HG03066 (cell line): Measurements from ENCODE around the gene REM1.

Source experiments
- ATAC-seq: cut with Tn5 transposase; IDR thresholded peaks from one replicate; pipeline ENCODE4 v1.9.1; 2021; ENCODE audit warnings: low read depth; ENCODE audit not compliant: unreplicated experiment

Gene REM1

DNA sequence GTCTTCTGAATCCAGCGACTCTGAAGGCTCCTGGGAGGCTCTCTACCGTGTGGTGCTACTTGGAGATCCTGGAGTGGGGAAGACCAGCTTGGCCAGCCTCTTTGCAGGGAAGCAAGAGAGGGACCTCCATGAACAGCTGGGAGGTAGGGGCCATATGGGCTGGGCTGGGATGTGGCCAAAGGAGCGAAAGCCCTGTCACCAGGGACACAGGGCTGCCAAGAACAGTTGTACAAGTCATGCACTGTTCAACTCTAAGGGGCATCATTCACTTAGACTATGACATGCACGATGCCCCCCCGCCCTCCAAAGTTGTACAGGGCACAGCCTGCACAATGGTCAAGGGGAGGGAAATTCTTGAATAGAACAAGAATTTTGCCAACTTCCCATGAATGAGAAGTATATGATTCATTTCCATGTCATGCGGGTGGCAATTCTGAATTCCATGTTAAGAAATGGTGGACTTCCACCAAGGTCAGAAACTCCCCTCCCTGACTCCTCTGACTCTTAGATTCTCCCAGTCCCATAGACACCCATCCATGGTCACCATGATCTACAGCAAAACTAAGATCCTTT lies 1.6 kb downstream of the REM1 start:
- no peak for ATAC-seq

DNA sequence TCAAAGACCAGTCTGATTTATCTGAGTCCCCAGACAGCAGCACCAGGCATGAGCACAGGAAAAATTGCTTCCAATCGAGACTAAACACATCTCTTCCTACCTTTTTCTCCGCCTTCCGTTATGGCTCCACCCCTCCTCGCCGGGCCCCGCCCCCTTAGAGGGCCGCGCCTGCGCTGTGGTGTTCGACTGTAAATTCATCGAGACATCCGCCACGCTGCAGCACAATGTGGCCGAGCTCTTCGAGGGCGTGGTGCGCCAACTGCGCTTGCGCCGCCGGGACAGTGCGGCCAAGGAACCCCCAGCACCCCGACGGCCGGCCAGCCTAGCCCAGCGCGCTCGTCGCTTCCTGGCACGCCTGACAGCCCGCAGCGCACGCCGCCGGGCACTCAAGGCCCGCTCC lies 8.9 kb downstream of the REM1 start:
- ATAC-seq: no peak

DNA sequence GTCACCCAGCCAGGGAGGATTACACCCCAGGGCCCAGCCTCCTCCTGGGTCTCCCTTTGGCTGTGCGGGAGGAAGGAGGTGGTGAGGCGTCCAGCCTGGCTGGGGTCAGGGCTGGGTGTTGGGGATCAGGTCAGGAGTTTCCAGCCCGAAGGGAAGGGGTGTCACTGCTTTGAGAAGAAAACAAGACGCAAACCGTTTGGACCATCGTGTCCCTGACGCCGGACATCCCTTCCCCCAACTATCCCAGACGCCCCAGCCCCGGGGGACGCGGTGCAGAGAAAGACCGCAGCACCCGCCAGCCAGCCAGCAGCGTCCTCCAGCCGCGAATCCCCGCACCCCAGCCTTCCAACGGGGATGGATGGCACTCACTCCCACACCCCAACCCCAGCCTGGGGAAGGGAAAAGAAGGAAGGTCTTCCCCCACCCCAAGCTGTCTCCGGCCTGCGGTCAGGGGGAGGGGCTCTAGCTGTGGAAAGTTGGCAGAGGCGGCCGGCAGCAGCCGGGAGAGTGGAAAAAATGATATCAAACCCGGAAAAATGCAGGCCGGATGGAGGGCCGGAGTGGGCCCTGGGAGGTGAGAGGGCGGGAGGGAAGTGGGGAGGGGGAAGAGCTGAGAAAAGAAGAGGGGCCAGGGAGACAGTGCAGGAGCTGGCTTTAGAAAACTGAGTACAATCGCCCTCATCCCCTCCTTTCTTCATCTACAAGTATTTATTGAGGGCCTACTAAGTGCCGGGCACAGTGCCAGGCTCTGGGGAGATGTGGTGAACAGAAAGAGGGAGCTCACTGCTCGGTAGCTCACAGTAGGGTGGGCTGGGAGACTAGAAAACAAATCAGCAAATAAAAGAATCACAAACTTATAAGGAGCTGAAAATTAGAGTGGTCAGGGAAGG lies 10.6 kb downstream of the REM1 start:
- ATAC-seq: no peak

DNA sequence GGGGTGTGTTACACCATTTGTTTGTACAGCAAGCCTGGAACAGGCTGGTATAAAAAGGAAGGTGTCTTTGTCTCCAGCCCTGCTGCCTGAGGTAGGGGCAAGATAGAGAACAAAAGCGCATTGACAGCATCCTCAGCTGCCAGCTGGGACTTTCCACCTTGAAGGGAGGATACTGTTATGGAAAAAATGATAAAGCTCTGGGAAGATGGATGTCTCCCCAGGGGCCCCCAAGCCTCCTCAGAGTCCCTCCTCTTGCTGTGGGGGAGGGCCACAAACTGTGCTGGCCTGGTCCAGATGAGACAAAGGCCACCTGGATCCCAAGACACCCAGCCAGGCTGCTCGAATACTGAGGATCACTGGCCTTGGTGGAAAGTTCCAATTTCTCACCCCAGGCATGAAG lies 13.0 kb downstream of the REM1 start:
- ATAC-seq: no peak

DNA sequence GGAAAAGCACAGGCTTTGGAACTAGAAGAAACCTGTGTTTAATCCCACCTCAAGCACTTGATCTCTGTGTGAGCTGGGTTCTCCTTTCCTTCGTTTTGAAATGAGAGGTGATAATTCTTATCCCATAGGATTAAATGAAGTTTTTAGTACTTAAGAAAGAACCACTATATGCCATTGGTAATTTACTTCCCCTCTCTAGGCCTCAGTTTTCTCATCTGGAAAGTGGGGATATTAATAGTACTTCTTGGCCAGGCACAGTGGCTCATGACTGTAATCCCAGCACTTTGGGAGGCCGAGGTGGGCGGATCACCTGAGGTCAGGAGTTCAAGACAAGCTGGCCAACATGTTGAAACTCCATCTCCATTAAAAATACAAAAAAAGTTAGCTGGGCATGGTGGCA lies 14.1 kb downstream of the REM1 start:
- ATAC-seq: no peak

DNA sequence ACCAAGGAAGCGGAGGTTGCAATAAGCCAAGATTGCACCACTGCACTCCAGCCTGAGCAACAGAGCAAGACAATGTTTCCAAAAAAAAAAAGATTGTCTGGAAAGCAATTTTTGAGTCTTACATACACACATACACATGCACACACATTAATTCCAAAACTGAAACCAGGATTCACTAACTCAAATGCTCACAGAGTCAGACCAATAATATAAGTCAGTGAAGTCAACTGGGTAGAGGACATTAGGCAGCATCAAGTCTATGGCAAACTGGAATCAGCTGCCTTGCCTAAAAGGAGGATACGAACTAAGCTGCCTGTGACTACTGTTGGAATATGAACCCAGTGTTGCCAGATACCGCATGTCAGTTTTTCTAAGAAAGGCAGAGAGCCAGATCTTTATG lies 15.7 kb downstream of the REM1 start:
- no peak for ATAC-seq

DNA sequence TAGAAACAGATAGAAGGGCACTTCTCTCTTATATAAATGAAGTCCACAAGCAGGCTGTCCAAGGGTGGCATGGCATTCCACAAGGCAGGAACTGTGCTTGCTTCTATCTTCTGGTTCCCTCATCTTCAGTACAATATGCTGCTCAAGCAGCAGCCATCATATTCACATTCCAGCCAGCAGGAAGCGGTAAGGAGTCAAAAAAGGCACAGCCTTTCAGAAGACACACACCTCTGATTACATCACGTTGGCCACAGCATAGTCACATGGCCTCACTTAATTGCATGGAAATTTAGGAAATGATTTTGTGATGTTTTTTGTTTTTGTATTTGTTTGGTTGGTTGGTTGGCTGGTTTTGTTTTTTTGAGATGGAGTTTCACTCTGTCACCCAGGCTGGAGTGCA lies 19.0 kb downstream of the REM1 start:
- ATAC-seq: no peak

DNA sequence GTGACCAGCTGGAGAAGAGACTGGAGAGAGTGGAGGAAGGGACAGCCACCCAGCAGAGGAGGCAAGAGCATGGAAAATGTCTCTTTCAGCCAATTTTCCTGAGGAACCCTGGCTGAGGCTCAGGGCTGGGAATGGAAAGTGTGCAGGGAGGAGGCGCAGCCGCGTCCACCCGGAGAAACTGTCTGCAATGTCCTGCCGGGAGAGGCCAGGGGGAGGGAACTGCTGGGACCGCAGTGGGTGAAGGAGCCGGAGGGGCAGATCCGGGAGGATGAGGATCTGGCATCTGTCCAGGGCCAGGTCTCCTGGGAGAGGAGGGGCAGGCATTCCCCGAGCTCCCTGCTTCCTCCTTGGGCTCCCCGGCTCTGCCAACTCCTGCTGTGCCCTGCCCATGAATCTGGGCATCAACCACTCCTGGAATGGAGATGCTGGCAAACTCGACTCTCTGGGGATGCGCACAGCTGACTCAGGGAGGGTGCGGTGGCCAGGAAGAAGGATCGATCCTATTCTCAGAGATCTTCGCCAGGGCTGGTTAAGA lies 21.7 kb downstream of the REM1 start:
- no peak for ATAC-seq

DNA sequence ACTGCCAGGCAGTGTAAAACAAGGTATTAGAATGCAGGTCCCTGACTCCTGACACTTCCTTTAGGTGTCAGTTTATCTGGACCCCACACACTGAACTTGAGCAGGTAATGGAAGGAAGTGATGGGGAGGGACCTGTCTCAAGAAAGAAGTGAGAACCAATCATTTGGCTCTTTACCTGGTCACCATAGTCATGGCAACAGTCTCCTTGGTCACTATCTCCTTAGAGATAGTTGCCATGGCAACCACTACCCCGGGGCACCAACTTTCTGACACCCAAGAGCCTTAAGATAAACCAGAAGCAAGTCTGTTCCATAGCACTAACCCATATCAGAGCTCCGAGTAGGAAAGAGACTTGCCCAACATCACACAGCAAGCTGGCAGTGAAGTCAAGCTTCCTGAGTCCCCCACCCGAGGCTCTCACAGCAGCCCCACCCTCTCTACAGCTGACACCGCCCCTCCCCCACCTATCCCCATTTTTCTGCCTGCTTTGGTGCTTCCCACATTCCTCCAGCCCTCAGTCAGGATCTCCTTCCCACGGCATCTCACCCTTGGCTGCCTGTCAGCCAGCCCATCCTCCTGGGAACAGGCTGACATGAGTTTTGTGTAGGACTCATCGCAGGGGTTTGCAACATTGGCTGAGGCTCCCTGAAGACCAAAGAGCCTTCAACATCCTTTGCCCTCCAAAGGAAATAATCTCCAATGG lies 22.9 kb downstream of the REM1 start:
- no peak for ATAC-seq

DNA sequence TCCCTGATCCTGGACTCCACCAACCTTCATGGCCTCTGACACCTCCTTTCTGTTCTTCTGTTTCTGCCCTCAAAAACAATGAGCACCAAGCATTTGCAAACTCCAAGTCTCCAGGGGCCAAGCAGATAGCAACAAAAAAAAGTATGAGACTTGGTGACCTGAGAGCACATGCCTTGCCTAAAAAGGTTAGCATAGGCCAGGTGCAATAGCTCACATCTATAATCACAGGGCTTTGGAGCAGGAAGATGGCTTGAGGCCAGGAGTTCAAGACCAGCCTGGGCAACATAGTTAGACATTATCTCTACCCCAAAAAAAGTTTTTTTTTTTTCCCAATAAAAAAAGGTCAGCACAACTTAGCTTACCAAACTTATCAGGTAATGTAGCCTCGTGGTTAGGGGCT lies 25.4 kb downstream of the REM1 start:
- no peak for ATAC-seq

DNA sequence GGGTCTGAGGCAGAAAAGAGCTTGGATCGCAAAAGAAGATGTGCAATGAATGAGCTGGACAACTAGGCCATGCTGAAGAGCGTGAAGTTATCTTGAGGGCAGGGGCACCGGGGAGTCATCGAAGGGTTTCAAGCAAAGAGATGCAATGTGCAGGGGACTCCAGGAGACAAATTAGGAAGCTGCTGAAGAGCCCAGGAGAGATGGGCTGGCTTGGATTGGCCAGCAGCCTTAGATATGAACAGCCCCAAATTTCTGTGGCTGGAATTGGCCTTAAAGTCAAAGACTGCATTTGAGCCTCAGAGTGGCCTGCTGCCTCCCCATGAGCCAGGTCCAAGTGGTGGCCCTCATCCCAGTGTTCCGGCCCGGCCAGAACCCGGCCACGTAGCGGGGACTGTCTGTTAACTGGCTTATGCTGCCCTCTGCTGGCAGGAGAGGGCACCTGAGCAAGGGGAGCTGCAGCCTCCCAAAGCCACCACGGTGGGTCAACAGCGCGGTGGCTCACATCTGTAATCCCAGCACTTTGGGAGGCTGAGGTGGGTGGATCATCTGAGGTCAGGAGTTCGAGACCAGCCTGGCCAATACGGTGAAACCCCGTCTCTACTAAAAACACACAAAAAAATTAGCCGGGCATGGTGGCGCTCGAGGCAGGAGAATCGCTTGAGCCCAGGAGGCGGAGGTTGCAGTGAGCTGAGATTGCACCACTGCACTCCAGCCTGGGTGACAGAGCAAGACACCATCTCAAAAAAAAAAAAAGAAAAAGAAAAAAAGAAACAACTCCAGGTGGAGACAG lies 28.0 kb downstream of the REM1 start:
- peak; percentile 89 for ATAC-seq

DNA sequence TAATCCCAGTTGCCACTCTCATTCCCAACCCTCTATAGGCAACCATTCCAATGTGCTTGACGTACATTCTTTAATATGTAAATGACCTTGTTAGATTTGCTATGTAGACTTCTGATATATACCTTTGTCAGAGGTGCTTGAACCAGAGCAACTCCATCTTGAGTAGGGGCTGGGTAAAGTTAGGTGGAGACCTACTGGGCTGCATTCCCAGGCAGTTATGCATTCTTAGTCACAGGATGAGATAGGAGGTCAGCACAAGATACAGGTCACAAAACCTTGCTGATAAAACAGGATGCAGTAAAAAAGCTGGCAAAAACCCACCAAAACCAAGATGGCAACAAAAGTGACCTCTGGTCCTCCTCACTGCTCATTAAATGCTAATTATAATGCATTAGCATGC lies 30.8 kb downstream of the REM1 start:
- no peak for ATAC-seq

DNA sequence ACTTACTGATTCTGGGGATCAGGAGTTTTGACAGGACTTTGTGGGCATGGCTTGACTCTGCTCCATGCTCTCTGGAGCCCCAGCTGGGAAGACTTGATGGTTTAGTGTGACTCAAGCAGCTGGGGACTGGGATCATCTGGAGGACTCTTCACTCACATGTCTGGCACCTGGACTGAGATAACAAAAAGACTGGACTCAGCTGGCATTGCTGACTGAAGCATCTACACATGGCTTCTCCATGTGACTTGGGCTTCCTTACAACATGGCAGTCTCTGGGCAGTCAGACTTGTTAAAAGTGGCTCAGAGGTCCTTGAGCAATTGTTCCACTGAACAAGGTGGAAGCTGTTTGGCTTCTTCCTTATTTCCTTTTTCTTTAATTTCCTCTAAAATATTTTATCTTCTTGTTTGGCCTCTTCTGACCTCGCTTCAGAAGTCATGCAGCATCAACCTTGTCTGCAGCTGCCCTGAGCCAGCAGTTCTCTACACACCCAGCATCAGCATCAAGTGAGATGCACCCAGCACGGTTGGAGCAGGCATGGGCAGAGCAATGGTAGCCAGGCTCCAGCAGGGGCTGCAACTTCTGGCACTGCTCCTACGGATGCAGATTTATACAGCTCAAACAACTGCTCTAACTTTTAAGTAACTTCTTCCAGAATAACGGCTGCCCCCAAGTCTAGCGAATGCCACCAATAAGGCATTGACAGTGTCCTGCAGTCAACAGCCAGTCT lies 33.6 kb downstream of the REM1 start:
- no peak for ATAC-seq

DNA sequence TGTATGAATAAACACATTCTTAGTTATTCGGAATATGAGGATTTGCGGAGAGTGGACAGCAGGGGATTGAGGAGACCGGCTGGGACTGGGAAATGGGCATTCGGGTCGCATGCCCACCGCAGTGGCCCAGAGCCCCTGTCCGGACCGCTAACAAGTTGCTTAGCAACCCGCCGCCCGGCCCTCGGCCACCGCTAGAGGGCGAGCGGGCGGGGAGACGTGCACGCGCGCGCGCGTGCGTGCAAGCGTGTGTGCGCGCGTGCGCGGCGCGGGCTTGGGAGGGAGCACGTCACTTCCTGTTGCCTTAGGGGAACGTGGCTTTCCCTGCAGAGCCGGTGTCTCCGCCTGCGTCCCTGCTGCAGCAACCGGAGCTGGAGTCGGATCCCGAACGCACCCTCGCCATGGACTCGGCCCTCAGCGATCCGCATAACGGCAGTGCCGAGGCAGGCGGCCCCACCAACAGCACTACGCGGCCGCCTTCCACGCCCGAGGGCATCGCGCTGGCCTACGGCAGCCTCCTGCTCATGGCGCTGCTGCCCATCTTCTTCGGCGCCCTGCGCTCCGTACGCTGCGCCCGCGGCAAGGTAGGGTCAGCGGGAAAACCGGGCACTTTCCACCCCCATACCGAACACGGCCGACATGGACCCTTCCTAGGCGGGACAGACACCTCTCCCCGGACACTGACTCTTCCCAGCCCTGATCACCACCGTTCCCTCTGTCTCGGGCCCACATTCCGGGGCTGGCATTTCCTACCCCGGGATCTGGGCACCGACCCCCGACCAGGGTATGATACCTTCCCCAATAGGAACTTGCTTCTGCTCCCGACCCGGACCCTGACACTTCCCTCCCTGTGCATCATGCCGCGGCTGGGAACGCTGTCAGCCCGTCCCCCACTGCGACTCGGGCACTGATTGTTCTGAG lies 39.3 kb downstream of the REM1 start, which contains the start of gene HM13:
Gene HM13, plus strand, starts transcription at position 289 of the 918 bp plus-strand sequence. Its CDS starts 110 bp downstream, at position 399.
- peak; percentile 77 for ATAC-seq

DNA sequence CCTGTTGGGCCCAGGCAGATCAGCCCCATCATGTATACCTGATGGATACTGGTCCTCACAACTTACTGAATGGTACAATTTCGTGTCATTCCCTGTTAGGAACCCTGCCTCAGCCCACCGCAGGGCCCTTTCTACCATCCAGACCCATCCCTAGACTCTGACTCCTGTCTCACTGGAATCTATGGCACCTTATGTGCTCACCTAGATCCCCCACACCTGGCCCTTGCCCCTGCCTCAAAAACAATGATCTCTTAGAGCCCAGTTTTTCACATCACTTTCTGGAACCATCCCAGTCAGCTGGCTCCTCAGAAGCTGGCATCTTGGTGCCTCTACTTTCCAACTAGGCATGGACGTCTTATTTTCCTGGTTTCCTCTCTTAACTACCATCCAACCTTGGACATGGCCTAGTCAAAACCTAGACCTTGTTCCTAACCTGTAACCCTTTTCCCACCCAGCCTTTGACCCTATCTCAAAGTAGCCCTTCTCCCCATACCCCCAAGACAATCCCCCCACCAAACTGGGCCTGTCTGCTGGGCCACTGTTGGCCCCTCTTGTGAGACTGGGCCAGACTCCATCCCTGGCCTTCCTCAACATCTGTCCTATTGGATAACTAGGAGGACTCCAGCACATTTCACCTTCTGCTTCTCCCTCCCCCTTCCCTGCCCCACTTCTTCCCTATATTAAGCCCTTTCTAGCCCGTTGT lies 40.1 kb downstream of the REM1 start:
- no peak for ATAC-seq

DNA sequence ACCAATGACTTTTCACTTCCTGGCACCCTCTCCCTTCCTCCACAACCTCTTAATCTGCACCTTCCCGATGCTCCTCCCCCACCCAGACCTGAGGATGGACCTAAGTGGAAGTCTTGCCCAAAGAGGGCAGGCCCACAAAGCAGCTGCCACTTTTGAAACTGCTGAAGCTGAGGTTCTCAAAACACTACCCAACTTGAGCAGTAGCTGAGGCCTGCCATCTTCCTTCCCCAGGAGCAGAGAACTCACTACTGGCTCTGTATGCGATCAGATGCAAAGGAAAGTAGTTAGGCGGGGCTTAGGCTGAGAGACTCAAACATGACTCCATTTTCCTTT lies 40.7 kb downstream of the REM1 start:
- ATAC-seq: no peak

DNA sequence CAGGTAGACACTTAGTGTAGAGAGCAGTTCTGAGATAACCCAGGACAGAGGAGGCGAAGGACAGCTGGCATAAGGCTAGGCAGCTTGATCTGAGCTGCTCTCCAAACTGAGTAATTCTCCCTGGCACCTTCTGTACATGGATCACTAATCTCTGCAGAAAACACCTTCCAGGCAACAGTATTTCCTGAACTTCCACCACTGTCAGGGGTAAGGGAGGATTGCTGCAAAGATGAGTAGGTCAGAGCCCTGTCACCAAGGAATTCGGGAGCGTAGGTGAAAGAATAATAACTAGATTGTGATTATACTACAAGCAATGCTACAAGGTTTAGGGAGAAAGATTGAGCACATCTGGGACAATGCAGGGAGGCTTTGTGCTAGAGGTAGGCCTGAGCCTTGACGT lies 41.1 kb downstream of the REM1 start:
- no peak for ATAC-seq

DNA sequence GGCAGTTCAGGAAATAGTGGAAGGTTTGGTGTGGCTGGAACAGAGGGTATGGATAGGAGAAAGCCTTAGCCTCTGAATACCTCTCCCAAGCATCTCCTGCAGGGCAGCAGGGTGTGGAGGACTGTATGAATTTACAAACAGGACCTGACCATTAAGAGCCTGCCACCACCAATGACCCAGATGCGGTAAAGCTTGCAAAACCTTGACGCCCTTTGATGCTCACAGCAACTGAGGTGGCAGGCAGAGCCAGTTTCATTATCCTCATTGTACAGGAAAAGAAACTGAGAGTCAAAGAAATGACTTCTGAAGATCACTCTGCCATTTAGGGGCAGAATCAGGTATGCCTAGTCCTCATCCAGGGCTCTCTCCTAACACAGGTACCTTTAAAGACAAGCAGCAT lies 41.6 kb downstream of the REM1 start:
- ATAC-seq: no peak
